Measurements from ENCODE around the gene NCAM2.

NCAM2 gene

GRCh38 chr21:20997636-20998455 lies at the start of gene NCAM2:
Gene NCAM2, plus strand, starts transcription at chr21:20998409.
- peak; percentile 66 for DNase-seq

- DNase-seq, result no peak
These were observed 48.3 kb upstream of the NCAM2 start for GRCh38 chr21:20949884-20950283.

GRCh38 chr21:20965816-20966215 lies 32.4 kb upstream of the NCAM2 start:
- DNase-seq, result no peak

- DNase-seq, result no peak
These were observed 29.8 kb upstream of the NCAM2 start for GRCh38 chr21:20968391-20968790.

- no peak for DNase-seq
These were observed 27.5 kb upstream of the NCAM2 start for GRCh38 chr21:20970691-20971090.

GRCh38 chr21:20971296-20971921 lies 26.8 kb upstream of the NCAM2 start:
- DNase-seq, result peak; percentile 68

GRCh38 chr21:20994790-20995189 lies 3.4 kb upstream of the NCAM2 start:
- no peak for DNase-seq

GRCh38 chr21:20996421-20997310 lies 1.5 kb upstream of the NCAM2 start:
- DNase-seq, result peak; percentile 2

GRCh38 chr21:20997311-20997635 lies 936 bp upstream of the NCAM2 start:
- peak; percentile 2 for DNase-seq

GRCh38 chr21:20998456-20998789 lies 214 bp downstream of the NCAM2 start:
- DNase-seq, result no peak

- no peak for DNase-seq
These were observed 677 bp downstream of the NCAM2 start for GRCh38 chr21:20998886-20999285.

- DNase-seq, result peak; percentile 64
These were observed 1.4 kb downstream of the NCAM2 start for GRCh38 chr21:20999659-21000058.

GRCh38 chr21:21000591-21001175 lies 2.5 kb downstream of the NCAM2 start:
- DNase-seq, result peak; percentile 10

GRCh38 chr21:21001591-21002100 lies 3.4 kb downstream of the NCAM2 start:
- no peak for DNase-seq

GRCh38 chr21:21002153-21002552 lies 3.9 kb downstream of the NCAM2 start:
- no peak for DNase-seq

GRCh38 chr21:21003701-21004100 lies 5.5 kb downstream of the NCAM2 start:
- peak; percentile 66 for DNase-seq

- no peak for DNase-seq
These were observed 9.4 kb downstream of the NCAM2 start for GRCh38 chr21:21007606-21008005.

- DNase-seq, result no peak
These were observed 12.0 kb downstream of the NCAM2 start for GRCh38 chr21:21010228-21010627.

- no peak for DNase-seq
These were observed 12.5 kb downstream of the NCAM2 start for GRCh38 chr21:21010698-21011097.

- no peak for DNase-seq
These were observed 20.6 kb downstream of the NCAM2 start for GRCh38 chr21:21018821-21019220.

GRCh38 chr21:21019681-21020080 lies 21.5 kb downstream of the NCAM2 start:
- no peak for DNase-seq

- no peak for DNase-seq
These were observed 27.5 kb downstream of the NCAM2 start for GRCh38 chr21:21025742-21026141.

- no peak for DNase-seq
These were observed 30.1 kb downstream of the NCAM2 start for GRCh38 chr21:21028275-21028820.

Measured in hematopoietic multipotent progenitor cell treated with erythropoietin and hydrocortisone succinate and interleukin-3 and kit ligand, for 6 days (in vitro differentiated cells).